Left ventricle myocardium inferior (tissue), 1 donor: ENCODE data around the gene RCOR3. TPM values are rescaled to one million over a fixed set of nuclear protein-coding genes. Genes with fewer than 3 reads are reported as not detected.

Source experiments
- DNase-seq: peaks from one replicate; pipeline ENCODE4 v3.0.0-alpha.2; 2020
- H3K27ac ChIP-seq: fragments of 200-600 bp; replicated peaks from 2 replicates; pipeline ENCODE4 v1.8.0; 2021
- H3K27me3 ChIP-seq: fragments of 200-600 bp; 2 replicates; pipeline ENCODE4 v1.8.0; 2021; ENCODE audit warnings: low read depth
- H3K36me3 ChIP-seq: fragments of 200-600 bp; 2 replicates; pipeline ENCODE4 v1.8.0; 2021
- H3K4me1 ChIP-seq: fragments of 200-600 bp; 2 replicates; pipeline ENCODE4 v1.8.0; 2021
- H3K4me3 ChIP-seq: fragments of 200-600 bp; 2 replicates; pipeline ENCODE4 v1.8.0; 2021; ENCODE audit warnings: mild to moderate bottlenecking, moderate library complexity
- H3K9me3 ChIP-seq: fragments of 200-600 bp; replicated peaks from 2 replicates; pipeline ENCODE4 v1.8.0; 2021
- intact Hi-C: fragments of 100-400 bp; cut with micrococcal nuclease; formaldehyde crosslinking; loops from one replicate; pipeline ENCODE4 v1.11.0; 2022
- total RNA-seq: library from RNA; stranded (reverse); fragmentation: NEBNext Ultra II Directional; extraction: Animal tissue kit (Norgen Biotek cat#: 25700); gene quantifications from one replicate; pipeline ENCODE4 v1.2.1, GENCODE V29; 2021
- TF ChIP-seq, protein P1 (sequence below): fragments of 200-600 bp; IDR thresholded peaks from 2 replicates; pipeline ENCODE4 v1.8.0; 2021; ENCODE audit warnings: antibody characterized with exemption, mild to moderate bottlenecking, borderline replicate concordance
- donor health status: DM: no; HTN: yes; CAD: no; lungs with severe emphysema.

RCOR3 gene
- total RNA-seq, 1 donor from 2014 or later = 48.3 TPM

DNA sequence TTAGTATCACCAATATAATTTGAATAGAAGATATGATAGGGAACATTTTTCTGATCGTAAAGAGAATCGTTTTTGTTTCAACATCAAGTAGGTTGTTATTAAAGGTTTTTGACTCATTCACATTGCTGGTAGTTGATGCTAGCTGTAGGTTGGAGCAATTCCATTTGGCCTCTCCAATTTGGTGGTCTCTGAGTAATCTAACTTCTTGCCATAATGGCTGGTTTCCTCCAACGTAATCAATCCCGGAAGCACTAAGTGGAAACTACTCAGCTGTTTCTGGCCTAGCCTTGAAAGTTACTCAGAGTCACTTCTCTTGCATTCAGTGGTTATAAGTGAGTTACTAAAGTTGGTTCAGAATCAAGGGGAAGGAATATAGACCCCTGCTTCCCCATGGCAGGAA lies 26.0 kb downstream of the RCOR3 start:
- H3K4me3 ChIP-seq = no peak overlapping the region
- no peaks in the 10 kb centered on the region for H3K9me3 ChIP-seq
- H3K27ac ChIP-seq = no peak overlapping the region
- H3K36me3 ChIP-seq = peaks cover 90% of the 10 kb centered on the region
- H3K27me3 ChIP-seq = no peaks in the 10 kb centered on the region
- intact Hi-C loops = no loop called here
- peaks cover 15% of the 10 kb centered on the region for H3K4me1 ChIP-seq
- no peak for DNase-seq
- TF ChIP-seq, protein P1, sequence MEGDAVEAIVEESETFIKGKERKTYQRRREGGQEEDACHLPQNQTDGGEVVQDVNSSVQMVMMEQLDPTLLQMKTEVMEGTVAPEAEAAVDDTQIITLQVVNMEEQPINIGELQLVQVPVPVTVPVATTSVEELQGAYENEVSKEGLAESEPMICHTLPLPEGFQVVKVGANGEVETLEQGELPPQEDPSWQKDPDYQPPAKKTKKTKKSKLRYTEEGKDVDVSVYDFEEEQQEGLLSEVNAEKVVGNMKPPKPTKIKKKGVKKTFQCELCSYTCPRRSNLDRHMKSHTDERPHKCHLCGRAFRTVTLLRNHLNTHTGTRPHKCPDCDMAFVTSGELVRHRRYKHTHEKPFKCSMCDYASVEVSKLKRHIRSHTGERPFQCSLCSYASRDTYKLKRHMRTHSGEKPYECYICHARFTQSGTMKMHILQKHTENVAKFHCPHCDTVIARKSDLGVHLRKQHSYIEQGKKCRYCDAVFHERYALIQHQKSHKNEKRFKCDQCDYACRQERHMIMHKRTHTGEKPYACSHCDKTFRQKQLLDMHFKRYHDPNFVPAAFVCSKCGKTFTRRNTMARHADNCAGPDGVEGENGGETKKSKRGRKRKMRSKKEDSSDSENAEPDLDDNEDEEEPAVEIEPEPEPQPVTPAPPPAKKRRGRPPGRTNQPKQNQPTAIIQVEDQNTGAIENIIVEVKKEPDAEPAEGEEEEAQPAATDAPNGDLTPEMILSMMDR = no peak

DNA sequence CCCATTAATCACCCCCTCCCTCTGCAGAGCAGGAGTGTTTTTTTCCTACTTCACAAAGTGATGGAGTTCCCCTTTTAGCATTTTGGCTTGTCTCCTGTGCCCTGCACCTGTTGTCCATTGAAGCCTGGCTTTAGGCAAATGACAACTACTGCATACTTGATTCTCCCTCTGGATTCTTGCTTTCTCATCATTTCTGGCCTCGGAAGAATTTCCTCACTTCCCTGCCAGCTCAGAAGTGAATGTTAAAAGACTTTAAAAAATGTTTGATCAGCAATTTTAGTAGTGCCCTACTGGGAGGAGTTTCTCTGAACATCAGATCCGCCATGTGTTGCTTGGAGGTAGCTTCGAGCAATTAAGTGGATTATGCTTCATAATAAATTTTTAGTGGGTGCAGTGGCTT lies 28.1 kb downstream of the RCOR3 start:
- TF ChIP-seq, protein P1 = no peak
- intact Hi-C loops = no loop called here
- Histone ChIP-seq H3K4me3 (no peak overlapping the region), H3K27ac (no peak overlapping the region), H3K27me3 (no peaks in the 10 kb centered on the region), H3K36me3 (peaks cover 90% of the 10 kb centered on the region), H3K9me3 (no peaks in the 10 kb centered on the region), H3K4me1 (peaks cover 10% of the 10 kb centered on the region)
- no peak for DNase-seq

DNA sequence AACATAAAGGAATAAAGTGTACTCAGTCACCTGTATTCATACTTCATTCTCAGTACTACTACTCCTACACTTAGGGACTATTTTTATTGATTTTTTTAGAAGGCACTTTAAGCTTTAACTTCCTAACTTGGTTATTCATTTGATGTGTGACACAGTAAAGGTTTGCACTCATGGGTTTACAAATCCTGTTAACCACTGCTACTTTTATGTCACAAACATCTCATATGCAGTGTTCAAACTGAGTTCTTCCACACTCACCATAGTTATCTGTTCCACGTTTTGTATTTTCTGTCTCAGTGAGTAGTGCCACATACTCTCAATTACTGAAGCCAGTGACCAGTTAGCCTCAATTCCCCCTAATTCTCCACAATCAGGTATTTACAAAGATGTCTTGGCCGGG lies 33.2 kb downstream of the RCOR3 start:
- no peak for DNase-seq
- TF ChIP-seq, protein P1 = no peak
- H3K36me3 ChIP-seq = peaks cover 95% of the 10 kb centered on the region
- intact Hi-C loops = no loop called here
- no peak overlapping the region for H3K4me3 ChIP-seq
- H3K27ac ChIP-seq = no peak overlapping the region
- H3K4me1 ChIP-seq = peaks cover 11% of the 10 kb centered on the region
- no peaks in the 10 kb centered on the region for H3K27me3 ChIP-seq
- no peaks in the 10 kb centered on the region for H3K9me3 ChIP-seq

DNA sequence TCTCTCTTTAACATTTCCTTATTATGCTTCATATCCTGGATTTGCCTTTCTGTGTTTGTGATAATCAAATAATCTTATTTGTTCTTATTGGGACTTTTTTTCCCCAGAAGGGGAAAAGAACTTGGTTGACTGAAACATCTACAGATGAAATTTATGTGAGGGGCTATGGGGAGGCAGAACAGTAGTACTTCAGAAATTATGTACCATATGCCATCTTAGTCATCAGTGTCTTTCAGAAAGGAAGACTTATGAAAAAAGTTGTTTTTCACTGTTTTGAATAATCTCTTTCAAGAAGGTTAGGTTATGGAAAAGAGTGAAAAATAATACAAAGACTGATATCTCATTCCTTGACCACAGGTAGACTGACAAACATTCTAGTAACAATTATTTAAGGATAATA lies 37.2 kb downstream of the RCOR3 start:
- DNase-seq = no peak
- TF ChIP-seq, protein P1 = no peak
- no peak overlapping the region for H3K4me3 ChIP-seq
- H3K27ac ChIP-seq = no peak overlapping the region
- H3K27me3 ChIP-seq = no peaks in the 10 kb centered on the region
- peaks cover 6% of the 10 kb centered on the region for H3K4me1 ChIP-seq
- intact Hi-C loops = no loop called here
- H3K36me3 ChIP-seq = peaks cover 90% of the 10 kb centered on the region
- no peaks in the 10 kb centered on the region for H3K9me3 ChIP-seq

DNA sequence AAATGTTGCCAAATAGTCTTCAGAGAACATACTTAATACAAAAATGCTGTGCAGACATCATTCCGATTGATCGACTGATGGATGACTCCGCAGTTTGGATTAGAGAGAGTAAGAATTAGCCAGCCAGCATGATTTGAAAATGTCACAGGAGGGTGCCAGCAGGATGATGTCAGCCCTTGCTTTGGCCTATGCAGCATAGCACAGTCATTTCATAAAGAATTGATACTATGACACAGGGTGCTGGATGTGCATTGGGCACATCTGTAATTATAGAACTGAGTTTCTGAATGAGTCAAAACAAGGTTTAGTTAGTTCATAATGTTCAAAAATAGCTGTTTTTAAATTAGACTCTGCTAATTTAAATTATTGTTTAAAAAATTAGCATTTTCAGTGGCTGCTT lies 45.9 kb downstream of the RCOR3 start:
- intact Hi-C loops = no loop called here
- TF ChIP-seq, protein P1 = no peak
- no peak overlapping the region for H3K4me3 ChIP-seq
- peak overlapping the region; percentile 32 for H3K27ac ChIP-seq
- no peaks in the 10 kb centered on the region for H3K9me3 ChIP-seq
- H3K36me3 ChIP-seq = peaks cover 61% of the 10 kb centered on the region
- peaks cover 40% of the 10 kb centered on the region for H3K4me1 ChIP-seq
- no peaks in the 10 kb centered on the region for H3K27me3 ChIP-seq
- DNase-seq = no peak

DNA sequence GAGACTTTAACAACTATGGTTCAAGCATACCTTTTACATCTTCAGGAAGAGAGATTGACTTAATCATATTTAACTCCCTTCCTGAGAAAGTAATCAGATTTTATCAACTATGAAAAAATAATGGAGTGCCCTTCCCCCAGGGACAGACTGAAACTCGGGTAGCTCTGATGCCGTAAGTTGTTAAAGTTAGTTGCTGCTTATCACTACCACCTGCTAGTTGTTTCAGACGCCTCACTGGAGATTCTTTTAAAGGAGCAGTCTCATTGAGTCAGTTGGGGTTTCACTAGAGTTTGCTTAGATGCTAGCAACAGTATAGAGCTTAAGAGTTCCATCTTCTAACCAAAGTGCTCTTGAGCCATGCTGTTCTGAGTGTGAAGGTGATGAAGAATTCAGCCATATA lies 50.5 kb downstream of the RCOR3 start:
- Histone ChIP-seq H3K27me3 (no peaks in the 10 kb centered on the region), H3K4me3 (no peak overlapping the region), H3K27ac (peak overlapping the region; percentile 18), H3K36me3 (peaks cover 53% of the 10 kb centered on the region), H3K4me1 (peaks cover 33% of the 10 kb centered on the region), H3K9me3 (no peaks in the 10 kb centered on the region)
- DNase-seq = no peak
- TF ChIP-seq, protein P1 = no peak
- intact Hi-C loops = no loop called here
